Activated naive CD4-positive, alpha-beta T cell treated with anti-CD3 and anti-CD28 coated beads, Interleukin-2, amount 50 U/mL, for 16 hours (primary cell): Measurements from ENCODE around the gene TMCO2.

Experiments
- DNase-seq: peaks from one replicate; pipeline ENCODE4 v3.0.0-alpha.2; 2020

TMCO2 gene

GRCh38 chr1:40258445-40258769, 10.7 kb downstream of the TMCO2 start:
- no peak for DNase-seq

- peak; percentile 11 for DNase-seq
Measured at GRCh38 chr1:40264354-40264781, 16.6 kb downstream of the TMCO2 start.

- DNase-seq: no peak
Measured at GRCh38 chr1:40265298-40265697, 17.6 kb downstream of the TMCO2 start.

GRCh38 chr1:40265919-40266318, 18.2 kb downstream of the TMCO2 start:
- DNase-seq: no peak

GRCh38 chr1:40266786-40267535, 19.2 kb downstream of the TMCO2 start:
- no peak for DNase-seq

- no peak for DNase-seq
Measured at GRCh38 chr1:40267767-40268187, 20.0 kb downstream of the TMCO2 start.

- DNase-seq: no peak
Measured at GRCh38 chr1:40268211-40268610, 20.5 kb downstream of the TMCO2 start.

GRCh38 chr1:40270152-40270834, 22.6 kb downstream of the TMCO2 start:
- no peak for DNase-seq

- no peak for DNase-seq
Measured at GRCh38 chr1:40272653-40273213, 25.0 kb downstream of the TMCO2 start.

GRCh38 chr1:40273547-40274166, 25.9 kb downstream of the TMCO2 start:
- DNase-seq: no peak

- DNase-seq: no peak
Measured at GRCh38 chr1:40274331-40274730, 26.6 kb downstream of the TMCO2 start.

- DNase-seq: no peak
Measured at GRCh38 chr1:40276122-40276521, 28.4 kb downstream of the TMCO2 start.

GRCh38 chr1:40281853-40282252, 34.1 kb downstream of the TMCO2 start:
- DNase-seq: no peak

GRCh38 chr1:40291293-40291692, 43.6 kb downstream of the TMCO2 start:
- DNase-seq: no peak

GRCh38 chr1:40299366-40300248, 51.9 kb downstream of the TMCO2 start:
- no peak for DNase-seq

- no peak for DNase-seq
Measured at GRCh38 chr1:40300249-40300567, 52.5 kb downstream of the TMCO2 start.

GRCh38 chr1:40300651-40301050, 52.9 kb downstream of the TMCO2 start:
- no peak for DNase-seq

- DNase-seq: no peak
Measured at GRCh38 chr1:40301066-40301465, 53.3 kb downstream of the TMCO2 start.
